Heart left ventricle (tissue), 13 donors: ENCODE measurements around the gene MRGPRX3.

Experiments
- POLR2A ChIP-seq, 2 donors: fragments of 450-650 bp; IDR thresholded peaks; one replicate each; pipeline ENCODE4 v1.6.1; 2017; ENCODE audit warnings: antibody characterized with exemption in 2 of 2, mild to moderate bottlenecking in 2 of 2, moderate library complexity in 2 of 2
- TF ChIP-seq, protein P1 (sequence below), 12 donors: fragments of 200-600 bp; sonication (generic) in 4 of 12; IDR thresholded peaks; one replicate each; pipeline versions ENCODE4 v1.5.0 to v1.8.0; 2018 to 2022; ENCODE audit warnings: antibody characterized with exemption in 12 of 12, mild to moderate bottlenecking in 5 of 12
- donor health status: ischemic (EF 13 %, LVEDD 7.1; RV severe dilation, severe dysfunction).
- donor health status: DM: no; HTN: yes; CAD: no.
- donor health status: DM: no; HTN: no; CAD: no.
- donor health status: ischemic (EF 25% LVEDD 6.9; RV normal size, moderate dysfunction).
- donor health status: ischemic (EF 25% LVEDD 5.7; RV mildly dilated, moderate dysfunction).
- donor health status: ischemic (EF 35%, LVEDD 5.7; RV mildly dilated, moderate dysfunction).
- donor health status: nonischemic (EF 11% LVEDD 7.7; RV severe dilation, severe dysfunction).
- donor health status: DM: yes; HTN: yes; CAD: no.
- donor health status: PGD.
- donor health status: ischemic (EF 29% LVEDD 5.4; RV normal size, mild dysfunction).
- donor health status: nonischemic (EF 23%, LVEDD 6.1; RV moderate dilation, normal function).

DNA sequence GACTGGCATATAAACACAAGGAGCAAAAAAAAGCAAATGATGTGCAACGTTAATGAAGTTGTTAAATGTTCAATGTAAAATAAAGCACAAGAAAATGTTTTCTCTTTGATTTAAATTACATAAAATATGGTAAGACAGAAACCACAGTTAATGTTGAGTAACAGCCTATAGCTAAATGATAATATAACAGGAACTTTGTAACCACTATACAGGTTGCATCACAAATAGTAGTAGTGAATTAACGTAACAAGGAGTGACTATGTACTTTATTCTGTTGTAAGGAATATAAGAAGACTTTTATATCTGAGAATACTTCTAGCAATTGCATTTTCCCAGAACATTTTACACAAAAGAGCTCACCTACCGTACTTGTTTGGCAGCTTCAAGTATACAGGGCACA is 43.4 kb upstream of the MRGPRX3 start:
- TF ChIP-seq, protein P1, sequence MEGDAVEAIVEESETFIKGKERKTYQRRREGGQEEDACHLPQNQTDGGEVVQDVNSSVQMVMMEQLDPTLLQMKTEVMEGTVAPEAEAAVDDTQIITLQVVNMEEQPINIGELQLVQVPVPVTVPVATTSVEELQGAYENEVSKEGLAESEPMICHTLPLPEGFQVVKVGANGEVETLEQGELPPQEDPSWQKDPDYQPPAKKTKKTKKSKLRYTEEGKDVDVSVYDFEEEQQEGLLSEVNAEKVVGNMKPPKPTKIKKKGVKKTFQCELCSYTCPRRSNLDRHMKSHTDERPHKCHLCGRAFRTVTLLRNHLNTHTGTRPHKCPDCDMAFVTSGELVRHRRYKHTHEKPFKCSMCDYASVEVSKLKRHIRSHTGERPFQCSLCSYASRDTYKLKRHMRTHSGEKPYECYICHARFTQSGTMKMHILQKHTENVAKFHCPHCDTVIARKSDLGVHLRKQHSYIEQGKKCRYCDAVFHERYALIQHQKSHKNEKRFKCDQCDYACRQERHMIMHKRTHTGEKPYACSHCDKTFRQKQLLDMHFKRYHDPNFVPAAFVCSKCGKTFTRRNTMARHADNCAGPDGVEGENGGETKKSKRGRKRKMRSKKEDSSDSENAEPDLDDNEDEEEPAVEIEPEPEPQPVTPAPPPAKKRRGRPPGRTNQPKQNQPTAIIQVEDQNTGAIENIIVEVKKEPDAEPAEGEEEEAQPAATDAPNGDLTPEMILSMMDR (IDR thresholded peaks at IDR 0.05) = no peak
- TF ChIP-seq POLR2A (IDR thresholded peaks at IDR 0.05) = no peak
